OCI-LY1 (cell line): ENCODE results near the gene TOX2.

Experiments
- H2AFZ ChIP-seq: fragments of 200-600 bp; sonication (generic), shearing (Covaris generic); 2 replicates; pipeline ENCODE4 v1.6.0; 2014; ENCODE audit warnings: antibody characterized with exemption, mild to moderate bottlenecking, low read length
- H3F3A ChIP-seq: fragments of 200-600 bp; sonication (generic), shearing (Covaris generic); 2 replicates; pipeline ENCODE4 v1.6.0; 2014; ENCODE audit warnings: mild to moderate bottlenecking, antibody characterized with exemption, low read length, moderate library complexity; ENCODE audit not compliant: insufficient read depth
- H3K27ac ChIP-seq: fragments of 200-600 bp; sonication (generic); 2 replicates; pipeline ENCODE4 v1.5.1; 2014; ENCODE audit warnings: low read length, mixed run types, mild to moderate bottlenecking, low read depth; ENCODE audit not compliant: poor library complexity, severe bottlenecking
- H3K27me3 ChIP-seq: fragments of 200-600 bp; sonication (generic); 2 replicates; pipeline ENCODE4 v1.6.0; 2014; ENCODE audit warnings: antibody characterized with exemption, mild to moderate bottlenecking, low read length, moderate library complexity; ENCODE audit not compliant: insufficient read depth
- H3K36me3 ChIP-seq: fragments of 200-600 bp; sonication (generic); 2 replicates; pipeline ENCODE4 v1.6.1; 2014; ENCODE audit warnings: mild to moderate bottlenecking, antibody characterized with exemption, low read length, moderate library complexity, mixed read lengths; ENCODE audit not compliant: insufficient read depth
- H3K4me1 ChIP-seq: fragments of 200-600 bp; sonication (generic); 2 replicates; pipeline ENCODE4 v1.5.1; 2014; ENCODE audit warnings: mild to moderate bottlenecking, low read length, moderate library complexity; ENCODE audit not compliant: insufficient read depth, severe bottlenecking
- H3K4me2 ChIP-seq: fragments of 200-600 bp; sonication (generic), shearing (Covaris generic); 2 replicates; pipeline ENCODE4 v1.6.1; 2014; ENCODE audit warnings: low read length
- H3K4me3 ChIP-seq: fragments of 200-600 bp; sonication (generic); 2 replicates; pipeline ENCODE4 v1.5.1; 2014; ENCODE audit warnings: low read length, low read depth, mild to moderate bottlenecking, mixed read lengths; ENCODE audit not compliant: poor library complexity, severe bottlenecking
- H3K79me2 ChIP-seq: fragments of 200-600 bp; shearing (Covaris generic); 2 replicates; pipeline ENCODE4 v1.6.1; 2016; ENCODE audit warnings: mixed run types, low read length, mixed read lengths; ENCODE audit not compliant: insufficient read depth
- H3K9ac ChIP-seq: fragments of 200-600 bp; sonication (generic), shearing (Covaris generic); 2 replicates; pipeline ENCODE4 v1.6.1; 2014; ENCODE audit warnings: mild to moderate bottlenecking, low read length, mixed read lengths
- H3K9me2 ChIP-seq: fragments of 200-600 bp; sonication (generic), shearing (Covaris generic); 2 replicates; pipeline ENCODE4 v1.6.1; 2014; ENCODE audit warnings: low read depth, mild to moderate bottlenecking, low read length, mixed read lengths
- H3K9me3 ChIP-seq: fragments of 200-600 bp; shearing (Covaris generic); 2 replicates; pipeline ENCODE4 v1.6.1; 2014; ENCODE audit warnings: low read length, mixed read lengths
- H4K20me1 ChIP-seq: fragments of 200-600 bp; sonication (generic), shearing (Covaris generic); 2 replicates; pipeline ENCODE4 v1.6.0; 2016; ENCODE audit warnings: mild to moderate bottlenecking, low read length; ENCODE audit not compliant: insufficient read depth
- EZH2 ChIP-seq: fragments of 200-600 bp; sonication (generic), shearing (Covaris generic); IDR thresholded peaks from 2 replicates; pipeline ENCODE4 v1.8.0; 2017; ENCODE audit warnings: borderline replicate concordance, mixed run types, mild to moderate bottlenecking, antibody characterized with exemption, low read length, moderate library complexity, mixed read lengths
- TF ChIP-seq, protein P1 (sequence below): fragments of 200-600 bp; sonication (generic), shearing (Covaris generic); IDR thresholded peaks from 2 replicates; pipeline ENCODE4 v1.5.1; 2017; ENCODE audit warnings: mild to moderate bottlenecking, antibody characterized with exemption, low read length, moderate library complexity, mixed read lengths

Gene TOX2

DNA sequence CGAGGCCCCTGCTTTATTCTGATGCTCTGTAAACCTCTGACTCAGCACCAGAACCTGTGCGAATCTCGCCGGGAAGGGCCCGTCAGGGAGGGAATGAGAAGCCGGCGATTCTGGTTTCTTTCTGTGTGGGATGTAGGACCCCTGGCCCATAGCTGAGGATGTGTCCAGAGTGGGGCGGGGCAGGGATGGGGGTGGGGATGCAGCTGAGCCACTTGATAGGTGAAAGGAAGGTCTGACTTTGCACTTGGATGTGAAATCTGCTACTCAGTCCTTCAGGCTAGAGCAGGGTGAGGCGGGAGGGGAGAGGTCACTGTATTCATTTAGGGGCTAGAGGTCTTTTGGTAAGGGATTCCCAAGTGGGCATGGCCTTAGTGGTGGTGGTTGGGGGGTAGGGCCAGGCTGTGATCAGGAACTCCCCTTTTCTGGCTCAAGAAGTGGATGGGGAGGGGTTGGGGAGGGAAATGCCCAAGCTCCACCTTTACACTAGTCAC is 2.3 kb downstream of the TOX2 start:
- Histone ChIP-seq H3K9me3 (0 out of 2 replicates have a peak, but pooled peaks cover 4% of the 10 kb centered on the region), H3K9me2 (no peaks in the 10 kb centered on the region), H4K20me1 (no peaks in the 10 kb centered on the region), H3F3A (no peaks in the 10 kb centered on the region), H2AFZ (no peak overlapping the region), H3K4me2 (no peak overlapping the region), H3K4me1 (peaks cover 13% of the 10 kb centered on the region), H3K36me3 (no peaks in the 10 kb centered on the region), H3K9ac (no peak overlapping the region), H3K27ac (no peak overlapping the region), H3K27me3 (no peaks in the 10 kb centered on the region), H3K4me3 (no peak overlapping the region), H3K79me2 (no peaks in the 10 kb centered on the region)
- TF ChIP-seq EZH2: no peak
- TF ChIP-seq, protein P1, sequence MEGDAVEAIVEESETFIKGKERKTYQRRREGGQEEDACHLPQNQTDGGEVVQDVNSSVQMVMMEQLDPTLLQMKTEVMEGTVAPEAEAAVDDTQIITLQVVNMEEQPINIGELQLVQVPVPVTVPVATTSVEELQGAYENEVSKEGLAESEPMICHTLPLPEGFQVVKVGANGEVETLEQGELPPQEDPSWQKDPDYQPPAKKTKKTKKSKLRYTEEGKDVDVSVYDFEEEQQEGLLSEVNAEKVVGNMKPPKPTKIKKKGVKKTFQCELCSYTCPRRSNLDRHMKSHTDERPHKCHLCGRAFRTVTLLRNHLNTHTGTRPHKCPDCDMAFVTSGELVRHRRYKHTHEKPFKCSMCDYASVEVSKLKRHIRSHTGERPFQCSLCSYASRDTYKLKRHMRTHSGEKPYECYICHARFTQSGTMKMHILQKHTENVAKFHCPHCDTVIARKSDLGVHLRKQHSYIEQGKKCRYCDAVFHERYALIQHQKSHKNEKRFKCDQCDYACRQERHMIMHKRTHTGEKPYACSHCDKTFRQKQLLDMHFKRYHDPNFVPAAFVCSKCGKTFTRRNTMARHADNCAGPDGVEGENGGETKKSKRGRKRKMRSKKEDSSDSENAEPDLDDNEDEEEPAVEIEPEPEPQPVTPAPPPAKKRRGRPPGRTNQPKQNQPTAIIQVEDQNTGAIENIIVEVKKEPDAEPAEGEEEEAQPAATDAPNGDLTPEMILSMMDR: no peak

DNA sequence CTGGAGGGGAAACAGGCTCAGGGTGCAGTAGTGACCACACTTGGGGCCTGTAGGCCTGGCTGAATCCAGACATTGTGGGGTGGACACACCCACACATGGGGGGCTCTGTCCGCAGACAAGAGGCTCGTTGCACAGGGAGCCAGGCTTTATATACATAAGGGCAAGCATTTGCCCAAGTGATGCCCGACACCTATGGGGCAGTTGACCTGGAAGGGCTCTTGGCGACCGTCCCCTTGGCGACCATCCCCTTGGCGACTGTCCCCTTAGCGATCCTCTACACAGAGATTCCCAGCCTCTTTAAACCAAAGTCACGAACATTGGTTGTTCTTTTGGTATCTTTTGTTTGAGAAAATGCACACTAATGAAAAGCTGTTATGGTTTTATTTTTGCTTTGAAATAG is 2.7 kb downstream of the TOX2 start:
- no peak overlapping the region for H3K9ac ChIP-seq
- no peaks in the 10 kb centered on the region for H3K79me2 ChIP-seq
- H3K4me1 ChIP-seq: peaks cover 13% of the 10 kb centered on the region
- H3K9me2 ChIP-seq: no peaks in the 10 kb centered on the region
- no peaks in the 10 kb centered on the region for H3K36me3 ChIP-seq
- H3K4me3 ChIP-seq: no peak overlapping the region
- no peak overlapping the region for H3K4me2 ChIP-seq
- TF ChIP-seq EZH2: no peak
- TF ChIP-seq, protein P1: no peak
- H4K20me1 ChIP-seq: no peaks in the 10 kb centered on the region
- H3K27ac ChIP-seq: no peak overlapping the region
- H3F3A ChIP-seq: no peaks in the 10 kb centered on the region
- no peak overlapping the region for H2AFZ ChIP-seq
- no peaks in the 10 kb centered on the region for H3K27me3 ChIP-seq
- 0 out of 2 replicates have a peak, but pooled peaks cover 4% of the 10 kb centered on the region for H3K9me3 ChIP-seq

DNA sequence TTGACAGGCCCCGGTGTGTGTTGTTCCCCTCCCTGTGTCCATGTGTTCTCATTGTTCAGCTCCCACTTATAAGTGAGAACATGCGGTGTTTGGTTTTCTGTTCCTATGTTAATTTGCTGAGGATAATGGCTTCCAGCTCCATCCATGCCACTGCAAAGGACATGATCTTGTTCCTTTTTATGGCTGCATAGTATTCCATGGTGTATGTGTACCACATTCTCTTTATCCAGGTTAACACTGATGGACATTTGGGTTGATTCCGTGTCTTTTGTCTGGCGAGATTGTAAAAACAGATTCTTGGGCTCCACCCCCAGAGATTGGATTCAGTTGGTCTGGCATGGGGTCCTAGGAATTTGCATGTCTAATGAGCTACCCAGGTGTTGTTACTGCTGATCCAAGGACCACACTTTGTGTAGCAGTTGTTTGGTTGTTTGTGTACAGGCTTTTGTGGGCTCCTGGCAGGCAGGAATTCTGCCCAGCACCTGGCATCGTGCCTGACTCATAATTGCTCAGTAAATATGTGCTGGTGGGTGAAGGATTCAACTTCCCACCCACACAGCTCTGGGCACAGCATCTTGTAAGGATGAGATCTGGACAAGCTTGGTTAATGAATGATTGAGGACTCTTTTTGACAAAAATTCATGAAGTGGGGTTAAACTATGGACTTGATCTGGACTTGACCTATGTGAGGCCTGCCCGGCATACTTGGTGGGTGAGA is 5.2 kb downstream of the TOX2 start:
- Histone ChIP-seq H2AFZ (no peak overlapping the region), H3K27me3 (no peaks in the 10 kb centered on the region), H3K79me2 (no peaks in the 10 kb centered on the region), H3K9me2 (no peaks in the 10 kb centered on the region), H3K4me3 (no peak overlapping the region), H3K9me3 (no peaks in the 10 kb centered on the region), H3K9ac (no peak overlapping the region), H3F3A (no peaks in the 10 kb centered on the region), H3K4me2 (no peak overlapping the region), H3K36me3 (no peaks in the 10 kb centered on the region), H3K4me1 (peaks cover 9% of the 10 kb centered on the region), H4K20me1 (no peaks in the 10 kb centered on the region), H3K27ac (no peak overlapping the region)
- TF ChIP-seq, protein P1: no peak
- TF ChIP-seq EZH2: no peak
